ENCODE measurements around the gene HMCN2.

HMCN2 gene

GRCh38 chr9:130327070-130327780 is 61.7 kb downstream of the HMCN2 start:
- no peak for DNase-seq (ENCODE audit: low read depth)
- TF ChIP-seq CTCF (conservative IDR thresholded peaks at IDR 0.05; ENCODE audit: low read length): peak; percentile 34

GRCh38 chr9:130327781-130328348 is 62.3 kb downstream of the HMCN2 start:
- DNase-seq (ENCODE audit: low read depth): peak; percentile 25
- no peak overlapping the region for H3K4me3 ChIP-seq (ENCODE audit: low read length)
- TF ChIP-seq CTCF (conservative IDR thresholded peaks at IDR 0.05; ENCODE audit: low read length): no peak

More at GRCh38 chr9:130327070-130327780, 61.7 kb downstream of the HMCN2 start:
- no peak overlapping the region for H3K4me3 ChIP-seq (ENCODE audit: low read length)

- no peak overlapping the region for H3K4me3 ChIP-seq (ENCODE audit: low read length)
- DNase-seq (ENCODE audit: low read depth): peak; percentile 65
- TF ChIP-seq CTCF (conservative IDR thresholded peaks at IDR 0.05; ENCODE audit: low read length): no peak
Observed at GRCh38 chr9:130328349-130328801, 62.8 kb downstream of the HMCN2 start.

- TF ChIP-seq CTCF (conservative IDR thresholded peaks at IDR 0.05; ENCODE audit: low read length): no peak
- H3K4me3 ChIP-seq (ENCODE audit: low read length): no peak overlapping the region
- DNase-seq (ENCODE audit: low read depth): no peak
Observed at GRCh38 chr9:130329061-130329460, 63.5 kb downstream of the HMCN2 start.

- no peak for TF ChIP-seq CTCF (conservative IDR thresholded peaks at IDR 0.05; ENCODE audit: low read length)
- H3K4me3 ChIP-seq (ENCODE audit: low read length): no peak overlapping the region
- DNase-seq (ENCODE audit: low read depth): no peak
Observed at GRCh38 chr9:130330202-130330862, 64.8 kb downstream of the HMCN2 start.

GRCh38 chr9:130331061-130331460 is 65.5 kb downstream of the HMCN2 start:
- H3K4me3 ChIP-seq (ENCODE audit: low read length): no peak overlapping the region
- no peak for DNase-seq (ENCODE audit: low read depth)
- no peak for TF ChIP-seq CTCF (conservative IDR thresholded peaks at IDR 0.05; ENCODE audit: low read length)

Measured in AG10803 (cell line).